GM20431 (cell line): ENCODE measurements around the gene LRRC59.
"Not testable (repeated sequence)": the region's sequence is repeated elsewhere in the genome, so short reads cannot be mapped to it uniquely, and the experiment has no call there.

Source experiments
- in situ Hi-C: fragments of 300-500 bp; cut with MseI, MboI; formaldehyde crosslinking; loops from one replicate; pipeline ENCODE4 v1.15.0; 2020; ENCODE audit warnings: low sequenced_read_pairs; ENCODE audit not compliant: unreplicated experiment

Gene LRRC59

DNA sequence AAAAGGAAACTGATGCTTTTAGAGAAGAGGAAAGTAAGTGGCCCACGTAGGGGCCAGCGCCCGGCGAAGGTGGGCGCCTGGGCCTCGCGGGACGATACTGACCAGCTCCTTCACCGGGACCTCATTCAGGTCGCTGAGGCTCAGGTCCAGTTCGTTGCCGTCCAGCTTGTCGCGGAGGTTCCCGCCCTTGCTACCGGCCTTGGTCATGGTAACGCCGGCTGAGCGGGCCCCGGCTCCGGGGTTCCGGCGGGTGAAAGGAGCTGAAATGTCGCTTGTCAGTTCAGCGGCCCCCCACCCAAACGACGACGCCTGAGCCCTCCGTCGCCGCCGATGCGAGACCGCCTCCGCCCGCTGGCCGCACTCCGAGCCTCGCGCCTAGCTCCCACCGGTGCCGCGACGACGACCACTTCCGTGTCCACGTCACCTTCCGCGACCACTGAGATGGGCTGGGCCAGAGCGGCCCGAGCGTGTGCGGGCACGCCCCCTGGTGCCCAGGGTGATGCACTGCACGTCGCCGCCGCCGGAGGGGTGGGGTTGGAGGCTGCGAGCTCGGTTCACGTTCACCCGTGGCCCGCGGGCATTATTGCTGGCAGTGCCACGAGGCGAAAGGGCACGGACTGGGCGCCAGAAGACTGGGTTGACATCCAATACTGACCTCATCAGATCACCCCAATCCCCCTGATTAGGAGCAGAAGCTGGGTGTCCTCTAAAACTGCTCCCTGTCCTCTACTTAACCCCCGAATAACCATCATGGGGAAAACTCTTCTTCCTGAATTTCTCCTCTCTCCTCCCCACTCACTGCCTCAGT is at the start of gene LRRC59:
Gene LRRC59, minus strand, starts transcription at position 413 of the 808 bp plus-strand sequence. Its CDS starts 206 bp downstream, at position 207.
- in situ Hi-C loops, result no loop called here

DNA sequence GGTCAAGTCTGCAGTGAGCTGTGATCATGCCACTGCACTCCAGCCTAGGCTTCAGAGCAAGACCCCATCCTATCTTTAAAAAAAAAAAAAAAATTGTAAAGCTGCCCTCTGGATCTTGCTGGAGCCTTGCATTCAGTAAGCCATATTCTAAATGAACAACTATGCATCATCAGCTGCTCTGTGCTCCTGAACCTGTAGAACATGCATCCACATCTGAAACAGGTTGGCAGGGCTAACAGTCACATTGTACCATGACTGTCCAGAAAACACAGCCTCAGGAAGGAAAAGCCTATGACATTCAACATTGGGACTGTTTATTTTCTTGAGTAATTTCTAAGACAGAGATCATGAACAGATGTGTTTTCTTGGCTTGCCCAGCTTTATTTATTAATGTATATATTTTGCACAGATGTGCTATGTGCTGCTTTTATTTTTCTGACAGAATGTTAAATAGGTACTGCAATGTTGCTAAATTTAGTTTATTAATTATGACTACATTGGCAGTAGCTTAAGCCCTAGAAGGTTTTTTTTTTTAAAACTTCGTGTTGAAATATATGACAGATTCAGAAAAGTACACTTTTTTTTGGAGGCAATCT is 48.5 kb upstream of the LRRC59 start:
- in situ Hi-C loops, result no loop called here

DNA sequence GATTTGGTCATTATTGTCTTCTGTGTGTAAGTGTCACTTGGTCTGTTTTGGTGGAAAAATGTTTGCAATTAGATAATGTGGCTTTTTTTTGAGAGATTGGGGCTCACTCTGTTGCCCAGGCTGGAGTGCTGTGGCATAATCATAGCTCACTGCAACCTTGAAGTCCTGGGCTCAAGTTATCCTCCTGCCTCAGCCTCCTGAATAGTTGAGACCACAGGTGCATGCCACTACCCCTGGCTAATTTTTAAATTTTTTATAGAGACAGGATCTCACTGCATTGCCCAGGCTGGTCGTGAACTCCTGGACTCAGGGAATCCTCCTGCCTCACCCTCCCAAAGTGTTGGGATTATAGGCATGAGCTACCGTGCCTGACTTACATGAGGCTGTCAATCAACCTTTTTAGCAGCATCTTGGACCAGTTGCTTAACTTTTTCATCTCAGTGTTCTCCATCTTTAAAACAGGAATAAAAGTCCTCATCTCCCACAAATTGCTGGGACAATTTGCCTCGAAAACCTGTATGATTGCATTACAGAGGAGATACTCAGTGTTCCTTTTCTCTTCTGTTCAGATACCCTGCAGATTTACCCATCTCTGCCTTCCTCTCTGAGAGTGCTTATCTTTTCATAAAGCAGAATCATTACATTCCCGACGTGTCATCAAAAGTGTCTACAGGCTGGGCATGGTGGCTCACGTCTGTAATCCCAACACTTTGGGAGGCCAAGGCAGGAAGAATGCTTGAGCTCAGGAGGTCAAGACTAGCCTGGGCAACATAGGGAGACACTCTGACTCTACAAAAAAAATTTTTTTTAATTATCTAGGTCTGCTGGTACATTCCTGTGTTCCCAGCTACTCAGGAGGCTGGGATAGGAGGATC is 47.8 kb upstream of the LRRC59 start:
- in situ Hi-C loops, result no loop called here

DNA sequence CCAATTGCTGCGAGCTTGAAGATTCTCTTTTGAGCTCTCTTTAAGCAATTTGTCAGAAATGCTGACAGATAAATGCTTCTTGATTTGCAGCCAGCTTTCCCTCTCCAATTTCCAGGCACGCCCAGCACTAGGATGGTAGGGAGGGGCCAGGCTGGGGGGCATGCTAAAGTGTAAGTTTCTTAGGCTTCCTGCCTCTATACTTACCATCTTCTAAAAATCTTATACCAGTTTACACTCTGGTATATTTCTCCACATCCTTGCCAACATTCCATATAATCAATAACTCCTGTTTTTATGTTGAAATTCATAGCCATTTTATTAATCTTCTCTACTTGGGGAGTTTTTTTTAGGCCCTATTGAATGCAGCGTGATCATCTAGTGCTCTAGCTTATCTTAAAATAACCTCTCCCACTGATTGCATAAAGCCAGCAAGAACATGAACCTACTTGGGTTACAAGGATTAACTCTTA is 46.2 kb upstream of the LRRC59 start:
- in situ Hi-C loops, result no loop called here

DNA sequence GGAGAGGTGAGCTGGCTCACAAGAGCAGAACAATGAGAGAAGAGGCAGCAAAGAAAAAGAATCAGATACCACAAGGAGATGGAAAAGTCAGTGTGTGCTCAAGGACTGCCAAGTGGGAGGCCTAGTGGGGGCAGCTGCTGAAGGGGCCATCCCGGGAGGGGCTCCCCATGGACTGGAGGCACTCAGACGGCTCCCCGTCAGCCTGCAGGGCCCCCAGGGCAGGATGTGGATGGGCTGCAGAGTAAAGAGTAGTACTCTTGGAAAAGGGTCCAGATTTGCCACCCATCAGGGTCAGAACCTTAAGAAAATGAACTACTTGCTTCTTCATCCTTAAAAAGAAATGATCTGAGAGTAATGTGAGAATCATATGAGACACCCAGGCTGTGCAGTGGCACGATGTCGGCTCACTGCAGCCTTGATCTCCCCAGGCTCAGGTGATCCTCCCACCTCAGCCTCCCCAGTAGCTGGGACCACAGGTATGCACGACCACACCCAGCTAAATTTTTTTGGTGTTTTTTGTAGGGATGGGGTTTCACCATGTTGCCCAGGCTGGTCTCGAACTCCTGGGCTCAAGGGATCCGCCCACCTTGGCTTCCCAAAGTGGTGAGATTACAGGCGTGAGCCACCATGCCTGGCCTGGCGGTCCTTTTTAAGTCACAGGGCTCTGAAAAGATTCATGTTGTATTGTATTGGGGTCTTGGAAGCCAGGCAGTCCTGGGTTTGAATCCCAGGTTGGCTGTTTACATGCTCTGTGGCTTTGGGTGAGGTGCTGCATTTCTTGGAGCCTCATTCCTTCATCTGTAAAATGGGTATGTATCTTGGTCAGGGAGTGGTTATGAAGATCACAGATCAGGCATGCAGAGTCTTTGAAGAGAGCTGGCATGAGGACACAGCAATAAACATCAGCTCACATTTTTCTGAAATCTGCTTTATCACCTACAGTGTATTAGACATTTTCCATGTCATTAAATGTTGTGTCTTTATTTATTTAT is 43.8 kb upstream of the LRRC59 start:
- in situ Hi-C loops, result no loop called here

DNA sequence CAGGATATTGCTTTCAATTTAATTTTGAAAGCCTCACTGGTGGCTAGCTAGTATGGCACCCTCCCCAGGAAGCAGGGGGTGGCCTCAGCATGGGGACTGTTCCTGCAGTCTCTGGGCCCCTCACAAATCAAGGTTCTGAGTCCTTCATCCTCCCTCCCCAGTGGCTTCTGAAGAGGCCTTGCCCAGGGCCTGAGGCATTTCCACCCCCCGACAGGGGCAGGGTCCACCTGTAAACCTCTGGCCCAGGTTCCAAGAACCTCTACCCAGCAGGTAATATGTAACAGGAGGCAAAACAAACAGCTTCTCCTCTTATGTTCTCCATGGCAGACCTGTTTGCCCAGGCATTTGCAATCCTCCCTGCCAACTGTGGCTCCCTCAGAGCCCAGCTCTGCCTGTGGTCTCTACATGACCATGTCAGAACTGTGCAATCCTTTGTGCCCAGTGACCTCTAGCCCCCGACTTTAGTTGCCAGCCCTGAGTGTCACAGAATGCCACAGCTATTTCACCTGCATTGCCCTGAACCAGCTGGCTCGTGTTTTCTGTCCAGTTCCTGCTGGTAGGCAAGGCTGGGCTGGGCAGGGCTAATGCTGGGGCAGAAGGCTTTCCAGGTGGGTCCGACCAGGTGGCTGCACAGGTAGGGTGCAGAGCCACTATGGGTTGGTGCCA is 43.0 kb upstream of the LRRC59 start:
- in situ Hi-C loops, result no loop called here

DNA sequence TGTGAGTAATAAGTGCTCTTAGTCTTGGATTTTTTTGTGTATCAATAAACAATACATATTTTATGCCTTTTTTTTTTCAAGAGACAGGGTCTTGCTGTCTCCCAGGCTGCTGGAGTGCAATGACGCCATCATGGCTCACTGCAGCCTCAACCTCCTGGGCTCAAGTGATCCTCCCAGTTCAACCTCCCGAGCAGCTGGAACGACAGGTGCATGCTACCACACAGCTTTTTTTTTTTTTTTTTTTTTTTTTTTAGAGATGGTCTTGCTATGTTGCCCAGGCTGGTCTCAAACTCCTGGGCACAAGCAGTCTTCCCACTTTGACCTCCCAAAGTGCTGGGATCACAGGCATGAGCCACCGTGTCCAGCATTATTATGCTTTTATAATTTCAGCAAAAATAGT is 41.7 kb upstream of the LRRC59 start:
- in situ Hi-C loops, result no loop called here

DNA sequence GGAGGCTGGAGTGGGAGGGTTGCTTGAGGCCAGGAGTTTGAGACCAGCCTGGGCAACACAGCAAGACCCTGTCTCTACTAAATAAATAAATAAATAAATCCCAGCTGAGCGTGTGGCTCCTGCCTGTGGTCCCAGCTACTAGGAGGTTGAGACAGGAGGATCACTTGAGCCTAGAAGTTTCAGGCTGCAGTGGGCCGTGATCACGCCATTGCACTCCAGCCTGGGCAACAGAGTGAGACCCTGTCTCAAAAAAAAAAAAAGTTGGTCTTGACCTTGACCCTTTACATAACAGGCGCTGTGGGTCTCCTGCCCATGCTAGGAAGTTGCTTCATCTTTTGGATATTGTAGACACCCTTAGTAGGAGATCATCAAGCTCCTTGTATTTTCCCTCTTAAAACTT is 40.1 kb upstream of the LRRC59 start:
- in situ Hi-C loops, result no loop called here

DNA sequence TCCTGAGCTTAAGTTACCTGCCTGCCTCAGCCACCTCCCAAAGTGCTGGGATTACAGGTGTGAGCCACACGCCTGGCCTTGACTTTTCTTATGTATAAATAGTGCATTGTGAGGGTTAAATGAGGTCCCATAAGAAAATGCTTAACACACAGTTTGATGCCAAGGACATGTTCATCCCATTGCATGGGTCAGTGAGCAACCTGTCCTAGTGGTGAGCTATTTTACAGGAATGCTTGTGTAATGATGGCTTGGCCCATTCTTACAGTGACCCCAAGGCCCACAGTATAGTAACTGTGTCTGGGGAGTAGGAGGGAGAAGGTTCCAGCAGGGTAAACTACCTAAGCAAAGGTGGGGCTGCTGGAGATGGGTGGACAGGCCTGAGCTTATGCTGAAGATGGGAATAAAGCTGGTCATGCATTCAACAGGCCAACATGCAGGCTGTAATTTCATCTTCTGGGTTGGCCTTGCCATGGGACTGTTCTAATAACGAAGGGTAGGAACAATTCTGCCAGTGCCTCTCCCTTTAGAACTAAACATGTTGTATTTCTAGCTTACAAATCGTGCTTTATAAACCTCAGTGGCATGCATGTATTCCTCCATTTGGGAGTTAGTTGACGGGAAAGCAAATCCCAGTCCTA is 34.9 kb upstream of the LRRC59 start:
- in situ Hi-C loops, result no loop called here

DNA sequence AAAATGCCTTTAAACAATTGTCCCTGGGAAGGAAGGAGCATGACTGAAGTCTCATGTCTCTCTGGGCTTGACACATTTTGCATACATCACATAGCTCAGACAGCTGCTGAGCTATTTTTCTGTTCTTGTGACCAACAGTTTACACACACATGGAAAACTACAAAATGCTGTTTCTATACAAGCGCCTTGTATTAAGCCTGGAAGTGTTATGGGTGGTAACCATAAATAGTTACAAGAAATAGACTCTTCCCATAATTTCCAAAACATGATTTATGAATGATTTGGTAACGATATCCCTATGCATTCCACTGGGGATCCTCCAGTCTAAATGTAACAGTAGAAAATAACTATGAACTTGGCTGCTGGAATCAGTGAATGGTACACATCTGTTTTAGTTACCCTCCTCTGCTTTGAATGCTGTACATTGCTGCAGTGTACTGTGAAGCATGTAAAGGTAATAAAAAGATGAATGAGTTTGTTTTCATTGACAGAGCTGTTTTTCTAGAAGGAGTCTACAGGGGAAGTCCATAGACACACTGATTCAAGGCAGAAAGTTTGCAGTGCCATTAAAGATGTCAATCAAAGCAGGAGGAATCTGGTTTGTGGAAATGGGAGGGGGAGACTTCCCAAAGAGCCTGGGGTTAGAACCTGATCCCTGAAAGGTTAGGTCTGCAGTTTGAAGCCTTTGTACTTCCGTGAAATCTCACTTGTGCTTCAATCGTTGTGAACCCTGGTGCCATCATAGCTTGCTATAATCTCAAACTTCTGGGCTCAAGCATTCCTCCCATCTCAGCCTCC is 33.7 kb upstream of the LRRC59 start:
- in situ Hi-C loops, result no loop called here

DNA sequence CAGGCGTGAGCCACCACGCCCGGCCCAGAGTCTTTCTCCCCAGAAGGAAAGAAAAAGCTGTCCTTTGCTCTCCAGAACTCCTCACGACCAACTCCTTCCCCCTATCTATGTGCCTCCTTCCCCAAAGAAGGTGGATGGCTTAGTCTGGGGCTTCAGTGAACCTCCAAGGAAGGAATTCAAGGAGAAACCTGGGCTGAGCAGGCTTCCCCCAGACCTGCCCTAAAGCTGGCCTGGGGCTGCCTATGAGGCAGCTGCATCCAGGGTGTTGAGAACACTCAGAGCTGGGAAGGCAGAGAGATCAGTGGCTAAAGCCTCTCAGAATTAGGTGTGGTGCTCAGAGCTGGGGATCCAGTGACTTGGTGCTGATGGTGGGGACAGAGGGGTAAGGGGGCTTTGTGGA is 32.5 kb upstream of the LRRC59 start:
- in situ Hi-C loops, result no loop called here

DNA sequence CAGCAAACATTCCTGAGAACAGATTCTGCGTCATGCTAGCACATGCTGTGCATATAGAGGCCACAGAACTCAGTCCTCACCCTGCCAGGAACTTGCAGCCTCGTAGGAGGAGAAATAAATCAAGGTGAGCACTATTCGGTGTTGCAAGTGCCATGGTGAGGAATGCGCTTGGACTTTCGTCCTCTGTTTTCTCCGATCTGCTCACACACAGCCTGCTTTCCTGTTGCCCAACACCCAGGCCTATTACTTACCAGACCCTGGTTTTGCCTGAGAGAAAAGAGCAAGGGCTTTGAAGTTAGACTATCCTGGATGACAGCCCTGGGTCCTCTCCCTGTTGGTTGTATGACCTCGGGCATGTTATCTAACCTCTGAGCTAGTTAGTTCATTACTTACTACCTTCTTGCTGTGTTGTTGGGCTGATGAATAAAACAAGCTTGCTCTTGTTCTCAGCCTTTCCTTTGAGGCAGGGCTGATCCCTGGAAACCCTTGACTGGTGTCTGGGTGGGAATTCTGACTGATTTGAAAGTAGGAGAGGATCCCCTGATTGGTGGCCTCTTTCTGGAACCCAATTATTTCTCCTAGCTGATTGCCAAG is 31.6 kb upstream of the LRRC59 start:
- in situ Hi-C loops, result no loop called here

DNA sequence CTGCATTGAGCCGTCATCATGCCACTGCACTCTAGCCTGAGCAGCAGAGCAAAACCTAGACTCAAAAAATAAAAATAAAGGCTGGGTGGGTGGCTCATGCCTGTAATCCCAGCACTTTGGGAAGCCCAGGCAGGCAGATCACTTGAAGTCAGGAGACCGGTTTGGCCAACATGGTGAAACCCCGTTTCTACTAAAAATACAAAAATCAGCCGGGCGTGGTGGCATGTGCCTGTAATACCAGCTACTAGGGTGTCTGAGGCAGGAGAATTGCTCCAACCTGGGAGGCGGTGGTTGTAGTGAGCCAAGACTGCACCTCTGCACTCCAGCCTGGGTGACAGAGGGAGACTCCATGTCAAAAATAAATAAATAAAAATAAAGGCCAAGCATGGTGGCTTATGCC is 30.8 kb upstream of the LRRC59 start:
- in situ Hi-C loops, result not testable (repeated sequence)

DNA sequence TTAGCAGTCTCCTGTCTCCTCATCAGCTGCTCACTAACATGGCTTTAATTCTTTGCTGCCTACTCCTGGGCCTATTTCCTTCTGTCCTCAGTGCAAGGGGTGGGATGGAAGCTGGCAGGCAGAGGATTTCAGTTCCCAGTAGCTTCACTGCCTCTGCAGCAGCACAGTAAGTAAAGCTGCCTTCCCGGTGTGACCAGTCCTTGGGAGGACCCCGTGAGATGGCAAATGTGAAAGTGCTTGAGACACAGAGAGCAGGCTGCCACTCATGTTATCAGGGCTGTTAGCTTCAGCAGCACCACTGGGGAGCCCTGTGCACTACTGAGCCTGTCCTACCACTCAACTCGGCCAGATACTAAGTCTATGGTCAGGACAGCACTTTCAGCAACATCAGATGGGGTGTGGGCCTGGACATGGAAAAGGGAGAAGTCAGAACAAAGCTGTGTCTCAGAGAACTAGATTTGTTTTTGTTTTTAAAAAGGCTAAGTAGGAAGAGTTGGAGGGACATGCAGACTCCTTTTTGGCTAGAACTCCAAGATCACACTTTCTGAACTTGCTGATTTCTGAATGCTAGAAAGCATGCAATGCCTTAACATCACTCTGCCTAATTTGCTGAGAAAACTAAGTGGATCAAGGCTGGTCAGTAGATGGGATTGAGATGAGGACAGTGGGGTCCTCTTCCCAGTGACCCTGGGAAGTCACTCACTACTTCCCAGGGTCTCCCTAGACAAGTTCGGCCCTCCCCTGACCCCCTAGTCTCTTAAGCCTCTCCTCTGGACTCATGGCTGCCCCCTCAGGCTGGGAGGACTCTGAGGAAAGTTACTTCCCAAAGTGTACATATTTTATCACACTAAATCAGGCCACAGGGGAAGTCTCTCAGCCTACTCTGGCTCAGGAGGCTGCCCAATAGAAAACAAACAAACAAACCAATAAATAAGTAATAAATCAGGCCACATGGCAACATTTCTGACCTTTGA is 29.8 kb upstream of the LRRC59 start:
- in situ Hi-C loops, result no loop called here

DNA sequence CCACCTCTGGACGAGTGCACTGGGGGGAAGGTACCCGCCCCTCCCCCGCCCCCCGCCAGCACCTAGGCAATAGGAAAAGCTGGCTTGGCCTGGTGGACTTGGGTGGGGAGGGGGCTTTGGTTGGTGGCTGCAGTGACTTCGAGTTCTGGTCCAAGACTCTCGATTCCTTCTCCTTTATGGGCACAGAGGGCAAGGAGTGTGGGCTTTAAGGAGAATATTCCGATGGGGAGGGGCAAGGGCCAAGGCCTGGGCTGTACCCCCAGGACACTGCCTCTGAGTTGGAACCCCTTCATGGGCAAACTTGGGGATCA is 29.1 kb upstream of the LRRC59 start:
- in situ Hi-C loops, result no loop called here

DNA sequence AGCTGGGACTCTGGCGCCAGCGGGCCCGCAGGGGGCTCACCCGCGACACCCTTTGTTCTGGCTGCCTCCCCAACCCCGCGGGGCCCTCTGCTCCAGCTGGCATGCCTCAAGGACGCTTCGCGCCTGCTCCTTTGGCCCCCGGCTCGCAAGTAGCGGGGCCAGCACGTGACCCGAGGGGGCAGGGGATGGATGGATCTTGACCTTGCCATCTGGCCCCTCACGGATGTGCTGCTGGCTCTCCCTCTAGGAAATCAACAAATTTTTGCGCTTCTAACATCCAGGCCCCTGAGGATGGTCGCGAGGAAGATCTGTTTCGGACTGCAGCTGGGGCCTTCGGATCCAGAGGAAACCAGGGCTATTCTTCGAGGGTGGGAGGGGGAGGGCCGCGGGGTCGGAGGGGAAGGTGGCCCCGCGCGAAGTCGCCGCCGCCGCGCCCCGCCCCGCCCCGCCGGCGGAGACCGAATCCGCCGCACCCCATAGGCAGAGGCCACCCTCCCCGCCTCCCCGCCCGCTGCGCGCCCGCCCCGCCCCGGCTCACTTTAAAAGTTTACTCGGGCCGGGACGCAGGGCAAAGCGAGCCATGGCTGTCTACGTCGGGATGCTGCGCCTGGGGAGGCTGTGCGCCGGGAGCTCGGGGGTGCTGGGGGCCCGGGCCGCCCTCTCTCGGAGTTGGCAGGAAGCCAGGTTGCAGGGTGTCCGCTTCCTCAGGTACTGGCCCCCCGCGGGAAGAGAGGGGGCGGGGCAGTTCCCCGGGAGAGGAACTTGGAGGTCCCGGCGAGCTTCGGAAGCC is 28.6 kb upstream of the LRRC59 start, which contains the start of gene ACSF2:
Gene ACSF2, plus strand, starts transcription at position 537 of the 790 bp plus-strand sequence. Its CDS starts 44 bp downstream, at position 581.
- in situ Hi-C loops, result no loop called here
